GM10248 (cell line): ENCODE results near the gene RTL9.
A peak's percentile ranks its signal among the peaks of the same experiment; 100 is the strongest.

Experiments
- CTCF ChIA-PET: fragments of 300-600 bp; sonication (Branson Sonifier 250); formaldehyde crosslinking; extraction: SDS; loops from one replicate; lab custom pipeline; 2021; ENCODE audit warnings: antibody characterized with exemption; lab: Yijun Ruan, JAX
- POLR2A ChIA-PET: fragments of 350-650 bp; sonication (Branson Sonifier 250); formaldehyde crosslinking; extraction: SDS; loops from one replicate; lab custom pipeline; 2020; ENCODE audit warnings: antibody characterized with exemption; lab: Yijun Ruan, JAX
- DNase-seq: peaks from one replicate; pipeline ENCODE4 v3.0.0; 2012; ENCODE audit errors: extremely low spot score
- TF ChIP-seq, protein P1 (sequence below): IDR thresholded peaks from 2 replicates; pipeline ENCODE4 v1.5.1; 2012; ENCODE audit warnings: mild to moderate bottlenecking, low read depth; ENCODE audit errors: extremely low read depth, missing control alignments, control extremely low read depth

RTL9 gene

DNA sequence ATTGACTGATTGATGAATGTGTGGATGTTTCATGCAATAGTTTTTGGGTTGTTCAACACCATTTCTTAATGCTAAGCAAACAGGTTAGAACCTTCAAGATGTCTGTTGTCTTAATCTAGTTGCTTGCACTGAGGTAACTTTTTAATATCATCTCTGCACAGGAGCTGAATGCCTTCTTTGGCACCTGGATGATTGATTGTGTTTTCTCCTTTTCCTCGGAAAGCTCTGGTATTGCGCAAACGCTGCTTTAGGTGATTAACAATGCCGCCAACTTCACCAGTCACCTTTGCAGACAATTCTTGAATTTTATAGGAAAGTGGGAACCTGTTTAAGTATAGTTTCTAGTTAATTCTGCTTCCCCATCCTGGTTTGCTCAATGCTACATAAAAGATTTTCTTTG lies 48.2 kb downstream of the RTL9 start:
- CTCF ChIA-PET = interaction anchor here (1.0 to 16.1 kb wide), 10 partner anchors 10 to 302 kb away, joined by 3 to 450 read pairs (median 4); partner anchors contain the start of gene AMMECR1
- POLR2A ChIA-PET = no interaction called here
- no peak for DNase-seq
- TF ChIP-seq, protein P1, sequence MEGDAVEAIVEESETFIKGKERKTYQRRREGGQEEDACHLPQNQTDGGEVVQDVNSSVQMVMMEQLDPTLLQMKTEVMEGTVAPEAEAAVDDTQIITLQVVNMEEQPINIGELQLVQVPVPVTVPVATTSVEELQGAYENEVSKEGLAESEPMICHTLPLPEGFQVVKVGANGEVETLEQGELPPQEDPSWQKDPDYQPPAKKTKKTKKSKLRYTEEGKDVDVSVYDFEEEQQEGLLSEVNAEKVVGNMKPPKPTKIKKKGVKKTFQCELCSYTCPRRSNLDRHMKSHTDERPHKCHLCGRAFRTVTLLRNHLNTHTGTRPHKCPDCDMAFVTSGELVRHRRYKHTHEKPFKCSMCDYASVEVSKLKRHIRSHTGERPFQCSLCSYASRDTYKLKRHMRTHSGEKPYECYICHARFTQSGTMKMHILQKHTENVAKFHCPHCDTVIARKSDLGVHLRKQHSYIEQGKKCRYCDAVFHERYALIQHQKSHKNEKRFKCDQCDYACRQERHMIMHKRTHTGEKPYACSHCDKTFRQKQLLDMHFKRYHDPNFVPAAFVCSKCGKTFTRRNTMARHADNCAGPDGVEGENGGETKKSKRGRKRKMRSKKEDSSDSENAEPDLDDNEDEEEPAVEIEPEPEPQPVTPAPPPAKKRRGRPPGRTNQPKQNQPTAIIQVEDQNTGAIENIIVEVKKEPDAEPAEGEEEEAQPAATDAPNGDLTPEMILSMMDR = no peak

DNA sequence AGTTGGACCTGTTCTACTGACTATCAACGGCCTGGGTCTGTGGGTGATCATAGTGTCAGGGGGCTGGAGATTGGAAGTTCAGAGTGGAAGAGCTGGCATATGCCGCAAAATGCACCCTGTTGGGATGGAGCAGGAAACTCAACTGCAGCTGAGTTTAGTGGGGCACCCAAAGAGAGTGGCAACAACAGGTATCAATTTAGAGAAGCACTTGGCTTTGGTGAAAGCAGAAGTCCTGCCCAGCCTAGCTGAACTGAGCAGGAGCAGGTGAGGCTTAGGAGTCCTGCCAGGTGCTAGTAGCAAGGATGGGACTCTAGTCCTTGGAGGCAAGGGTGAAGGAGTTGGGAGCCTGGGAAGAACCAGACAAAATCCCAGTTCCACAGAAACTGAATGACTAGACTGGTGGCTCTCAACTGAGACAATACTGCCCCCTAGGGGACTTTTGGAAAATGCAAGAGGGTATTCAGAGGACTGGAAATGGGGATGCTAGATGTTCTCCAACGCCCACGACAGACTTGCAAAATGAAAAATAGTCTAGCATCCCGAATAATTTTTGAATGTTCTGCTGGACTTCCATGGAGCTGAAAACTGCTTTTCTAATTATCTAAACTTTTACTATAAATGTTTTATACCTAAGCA lies 49.4 kb downstream of the RTL9 start:
- CTCF ChIA-PET = interaction anchor here (0.6 to 16.1 kb wide), 25 partner anchors 9 to 499 kb away, joined by 3 to 450 read pairs (median 4); partner anchors contain the start of gene AMMECR1
- TF ChIP-seq, protein P1 = peak; percentile 47
- DNase-seq = peak; percentile 31
- POLR2A ChIA-PET = no interaction called here
